GM10266 (cell line): ENCODE data around the gene LMO1.

Experiments
- DNase-seq: peaks from one replicate; pipeline ENCODE4 v3.0.0; 2012; ENCODE audit errors: extremely low spot score
- CTCF ChIP-seq: IDR thresholded peaks from 2 replicates; pipeline ENCODE4 v1.5.1; 2012; ENCODE audit warnings: mild to moderate bottlenecking, low read depth; ENCODE audit not compliant: control insufficient read depth, insufficient read depth; ENCODE audit errors: missing control alignments

The LMO1 gene

GRCh38 chr11:8258784-8259183, 4.9 kb downstream of the LMO1 start:
- no peak for TF ChIP-seq CTCF
- DNase-seq = no peak

GRCh38 chr11:8258289-8258688, 5.4 kb downstream of the LMO1 start:
- DNase-seq = no peak
- no peak for TF ChIP-seq CTCF

- no peak for TF ChIP-seq CTCF
- DNase-seq = no peak
These were observed 6.5 kb downstream of the LMO1 start for GRCh38 chr11:8257003-8257664.

- DNase-seq = no peak
- no peak for TF ChIP-seq CTCF
These were observed 7.2 kb downstream of the LMO1 start for GRCh38 chr11:8256271-8257002.

- DNase-seq = no peak
- no peak for TF ChIP-seq CTCF
These were observed 10.1 kb downstream of the LMO1 start for GRCh38 chr11:8253566-8253965.

GRCh38 chr11:8252946-8253345, 10.7 kb downstream of the LMO1 start:
- no peak for DNase-seq
- TF ChIP-seq CTCF = no peak

- no peak for TF ChIP-seq CTCF
- no peak for DNase-seq
These were observed 11.3 kb downstream of the LMO1 start for GRCh38 chr11:8252388-8252787.
